GM06990 (cell line): ENCODE data around the gene CLEC17A.

Experiments used
- DNase-seq: peaks from one replicate; pipeline ENCODE4 v3.0.0-alpha.2; 2011; ENCODE audit not compliant: insufficient read length; ENCODE audit errors: extremely low read depth
- H3K27me3 ChIP-seq: replicated peaks from 2 replicates; pipeline ENCODE4 v1.6.0; 2011; ENCODE audit warnings: low read length; ENCODE audit not compliant: control insufficient read depth, insufficient read depth
- H3K36me3 ChIP-seq: 2 replicates; pipeline ENCODE4 v1.5.1; 2011; ENCODE audit warnings: low read length; ENCODE audit not compliant: control insufficient read depth, insufficient read depth
- H3K4me3 ChIP-seq: replicated peaks from 2 replicates; pipeline ENCODE4 v1.5.1; 2011; ENCODE audit warnings: low read depth, mild to moderate bottlenecking, control low read depth, low read length
- CTCF ChIP-seq: IDR thresholded peaks from 2 replicates; pipeline ENCODE4 v1.5.1; 2011; ENCODE audit warnings: low read length, control low read depth, mild to moderate bottlenecking, inconsistent platforms; ENCODE audit not compliant: insufficient read depth, poor library complexity, severe bottlenecking

Gene CLEC17A

DNA sequence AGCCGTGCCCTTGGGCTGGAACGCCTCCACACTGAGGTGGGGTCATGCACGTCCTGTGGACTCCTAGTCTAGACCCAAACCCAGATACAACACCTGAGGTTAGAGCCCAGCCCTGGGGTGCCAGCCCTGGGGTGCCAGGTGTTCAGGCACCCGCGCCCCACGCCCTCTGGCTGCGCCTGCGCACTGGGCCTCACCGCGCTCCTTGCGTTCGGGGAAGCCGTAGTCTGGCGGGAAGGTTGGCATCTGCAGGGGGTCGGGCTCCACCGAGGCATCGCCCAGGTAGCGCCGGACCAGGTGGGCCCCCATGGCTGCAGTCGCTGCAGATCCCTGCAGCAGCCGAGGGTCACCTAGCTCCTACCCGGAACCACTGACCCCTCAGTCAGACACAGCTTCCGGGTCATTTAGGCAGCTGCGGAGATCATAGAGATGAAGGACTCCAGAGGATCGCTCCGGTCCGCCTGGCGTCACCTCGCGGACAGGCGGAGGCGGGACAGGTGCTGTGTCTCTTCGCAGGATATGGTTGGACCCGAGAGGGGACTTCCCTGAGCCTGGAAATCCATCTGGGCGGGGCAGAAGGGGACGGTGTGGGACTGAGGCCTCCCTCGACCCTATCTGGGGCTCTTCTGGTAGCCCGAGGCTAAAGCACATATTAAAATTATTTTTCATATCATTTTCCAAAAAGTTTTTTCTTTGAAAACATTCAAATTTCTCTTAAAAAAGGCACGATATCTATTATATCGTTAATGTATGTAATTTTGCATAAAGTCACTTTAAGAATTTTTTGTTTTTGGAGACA lies 11.0 kb upstream of the CLEC17A start, which contains the start of gene NDUFB7:
Gene NDUFB7 (minus strand): TSS at position 372 of the 796 bp plus-strand sequence. CDS start 66 bp downstream, at position 306.
- peak; percentile 99 for TF ChIP-seq CTCF
- H3K27me3 ChIP-seq: no peaks in the 10 kb centered on the region
- H3K4me3 ChIP-seq: peak within 1 kb of the TSS; percentile 93
- peak; percentile 97 for DNase-seq
- peaks cover 4% of the 10 kb centered on the region for H3K36me3 ChIP-seq

- no peak for DNase-seq
- TF ChIP-seq CTCF: no peak
- Histone ChIP-seq H3K4me3 (no peak overlapping the region), H3K36me3 (no peaks in the 10 kb centered on the region), H3K27me3 (no peaks in the 10 kb centered on the region)
Observed at GRCh38 chr19:14575428-14575980, 7.4 kb upstream of the CLEC17A start.

DNA sequence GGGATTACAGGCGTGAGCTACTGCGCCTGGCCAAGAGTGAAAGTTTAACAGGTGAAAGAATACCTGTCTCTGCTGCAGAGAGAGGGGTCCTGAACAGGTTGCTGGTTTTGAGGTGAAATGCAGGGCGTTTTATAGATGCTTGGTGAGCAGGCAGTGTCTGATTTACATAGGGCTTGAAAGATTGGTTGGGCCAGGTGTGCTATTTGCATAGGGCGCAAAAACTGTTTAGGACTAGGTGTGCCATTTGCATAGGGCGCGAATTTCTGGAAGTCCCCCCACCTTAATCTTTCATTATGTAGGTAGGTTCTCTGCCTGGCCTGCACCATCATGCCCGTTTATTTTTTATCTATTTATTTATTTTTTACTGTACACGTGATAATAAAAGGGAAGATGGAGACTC lies 6.5 kb upstream of the CLEC17A start:
- no peak for TF ChIP-seq CTCF
- DNase-seq: no peak
- no peak overlapping the region for H3K4me3 ChIP-seq
- no peaks in the 10 kb centered on the region for H3K36me3 ChIP-seq
- H3K27me3 ChIP-seq: no peaks in the 10 kb centered on the region

DNA sequence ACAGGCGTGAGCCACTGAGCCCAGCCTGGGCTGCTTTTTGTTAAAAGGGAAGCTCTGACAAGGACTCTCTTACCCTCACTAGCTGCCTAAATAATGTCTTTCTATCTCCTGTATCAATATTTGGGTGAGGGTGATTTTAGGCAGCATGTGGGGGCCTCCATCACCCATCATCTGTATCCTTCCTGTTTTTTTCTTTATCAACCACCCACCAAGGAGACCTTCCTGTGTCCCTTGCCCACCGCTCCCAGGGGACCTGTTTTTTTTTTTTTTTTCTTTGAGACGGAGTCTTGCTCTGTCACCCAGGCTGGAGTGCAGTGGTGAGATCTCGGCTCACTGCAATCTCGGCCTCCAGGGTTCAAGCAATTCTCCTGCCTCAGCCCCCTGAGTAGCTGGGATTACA lies 5.6 kb upstream of the CLEC17A start:
- no peak for TF ChIP-seq CTCF
- Histone ChIP-seq H3K27me3 (no peaks in the 10 kb centered on the region), H3K36me3 (no peaks in the 10 kb centered on the region), H3K4me3 (no peak overlapping the region)
- DNase-seq: no peak

DNA sequence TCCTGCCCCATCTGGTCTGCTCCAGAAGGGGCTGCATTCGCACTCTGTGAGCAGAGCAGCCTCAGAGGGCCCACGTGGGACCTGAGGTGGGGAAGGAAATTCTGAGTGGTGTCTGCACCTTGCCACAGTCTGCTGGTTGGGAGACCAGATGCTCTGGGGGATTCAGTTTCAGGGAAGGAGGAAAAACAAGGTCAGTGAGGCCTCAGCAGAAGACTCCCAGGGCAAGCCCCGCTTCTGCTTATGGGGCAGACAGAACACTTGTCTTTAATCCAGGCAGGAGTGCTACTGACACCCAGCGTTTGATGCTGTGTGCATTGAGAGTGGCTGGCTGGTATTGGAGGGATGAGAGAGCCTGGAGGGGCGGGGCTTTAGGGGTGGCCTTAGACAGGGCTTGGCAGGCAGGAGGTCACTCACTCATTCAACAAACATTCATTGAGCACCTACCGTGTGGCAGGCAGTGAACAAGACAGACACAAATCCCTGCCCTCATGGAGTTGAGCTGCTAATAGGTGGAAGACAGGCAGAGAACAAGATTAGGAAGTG lies 4.9 kb upstream of the CLEC17A start:
- no peaks in the 10 kb centered on the region for H3K36me3 ChIP-seq
- H3K4me3 ChIP-seq: no peak overlapping the region
- H3K27me3 ChIP-seq: no peaks in the 10 kb centered on the region
- TF ChIP-seq CTCF: no peak
- DNase-seq: peak; percentile 72
